Left lobe of liver (tissue), 2 donors: ENCODE data around the gene TFB2M. TPM values are rescaled to one million over a fixed set of nuclear protein-coding genes. Genes with fewer than 3 reads are reported as not detected.

Source experiments
- ATAC-seq: fragments of 200-7000 bp; cut with Tn5 transposase; one replicate; pipeline ENCODE4 v1.9.1; 2020; ENCODE audit warnings: mild to moderate bottlenecking, moderate library complexity
- DNase-seq: peaks from one replicate; pipeline ENCODE4 v3.0.0-alpha.2; 2020; ENCODE audit warnings: low spot score
- total RNA-seq: library from RNA; stranded (reverse); gene quantifications from one replicate; pipeline ENCODE4 v1.2.1, GENCODE V29; 2021
- donor health status: DM: no; HTN: no; CAD: no; lungs with moderate emphysema.
- donor health status: DM: no; HTN: yes; CAD: no.

TFB2M gene
- total RNA-seq, 1 donor from 2014 or later, result 14.1 TPM

DNA sequence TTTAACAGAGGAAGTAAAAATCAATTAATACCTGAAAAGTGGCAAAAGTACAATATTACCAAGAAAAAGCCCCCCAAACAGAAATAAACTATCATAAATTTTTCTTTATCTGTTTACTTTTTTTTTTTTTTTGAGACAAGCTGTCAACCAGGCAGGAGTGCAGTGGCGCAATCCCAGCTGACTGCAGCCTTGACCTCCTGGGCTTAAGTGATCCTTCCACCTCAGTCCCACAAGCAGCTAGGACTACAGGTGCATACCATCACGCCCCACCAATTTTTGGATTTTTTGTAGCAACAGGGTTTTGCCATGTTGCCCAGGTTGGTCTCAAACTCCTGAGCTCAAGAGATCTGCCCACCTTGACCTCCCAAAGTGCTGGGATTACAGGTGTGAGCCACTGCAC, 8.0 kb downstream of the TFB2M start:
- DNase-seq, result peak; percentile 70

DNA sequence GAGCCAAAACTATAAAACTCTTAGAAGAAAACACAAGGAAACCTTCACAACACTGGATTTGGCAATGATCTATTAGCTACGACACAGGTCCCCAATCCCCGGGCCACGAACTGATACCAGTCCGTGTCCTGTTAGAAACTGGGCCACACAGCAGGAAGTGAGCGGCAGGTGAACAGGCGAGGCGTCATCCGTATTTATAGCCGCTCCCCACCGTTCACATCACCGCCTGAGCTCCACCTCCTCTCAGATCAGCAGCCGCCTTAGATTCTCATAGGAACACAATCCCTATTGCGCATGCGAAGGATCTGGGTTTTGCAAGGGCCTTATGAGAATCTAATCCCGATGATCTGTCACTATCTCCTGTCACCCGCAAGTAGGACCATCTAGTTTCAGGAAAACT, 11.9 kb downstream of the TFB2M start:
- no peak for DNase-seq
- no peak for ATAC-seq

More for the DNA sequence above, 8.0 kb downstream of the TFB2M start:
- peak; percentile 76 for ATAC-seq

- DNase-seq, result no peak
- ATAC-seq, result peak; percentile 63
Measured at GRCh38 chr1:246552110-246552509, 14.0 kb downstream of the TFB2M start.

DNA sequence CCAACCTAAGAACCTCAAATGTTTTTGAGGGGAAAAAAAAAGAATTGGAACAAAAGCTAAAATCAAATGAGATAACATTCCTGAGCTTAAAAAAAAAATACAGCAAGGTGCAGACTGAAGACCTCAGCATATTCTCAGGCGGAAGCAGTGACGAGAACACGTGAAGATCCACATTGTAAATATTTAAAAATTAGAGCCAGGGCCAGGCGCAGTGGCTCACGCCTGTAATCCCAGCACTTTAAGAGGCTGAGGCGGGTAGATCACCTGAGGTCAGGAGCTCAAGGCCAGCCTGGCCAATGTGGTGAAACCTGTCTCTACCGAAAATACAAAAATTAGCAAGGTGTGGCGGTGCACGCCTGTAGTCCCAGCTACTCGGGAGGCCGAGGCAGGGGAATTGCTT, 15.7 kb downstream of the TFB2M start:
- peak; percentile 66 for ATAC-seq
- DNase-seq, result no peak

DNA sequence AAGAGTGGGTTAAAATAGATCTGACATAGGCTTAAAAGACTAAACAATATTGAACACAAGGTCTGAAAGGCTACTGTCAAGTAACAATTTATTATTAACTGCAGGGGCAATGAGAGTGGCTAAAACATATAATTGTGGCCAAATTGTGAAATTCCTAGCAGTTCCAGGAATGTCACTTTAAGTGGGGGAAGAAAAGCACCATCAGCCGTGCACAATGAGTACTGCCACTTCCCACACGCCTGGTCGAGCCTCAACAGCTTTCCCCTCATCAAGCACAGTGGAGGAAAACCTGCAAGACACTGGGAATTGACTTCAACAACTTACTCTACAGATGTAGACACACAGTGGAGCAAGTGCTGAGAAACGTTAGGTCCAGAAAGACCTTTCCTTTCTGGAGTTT, 16.4 kb downstream of the TFB2M start:
- DNase-seq (no peak), ATAC-seq (peak; percentile 68)

DNA sequence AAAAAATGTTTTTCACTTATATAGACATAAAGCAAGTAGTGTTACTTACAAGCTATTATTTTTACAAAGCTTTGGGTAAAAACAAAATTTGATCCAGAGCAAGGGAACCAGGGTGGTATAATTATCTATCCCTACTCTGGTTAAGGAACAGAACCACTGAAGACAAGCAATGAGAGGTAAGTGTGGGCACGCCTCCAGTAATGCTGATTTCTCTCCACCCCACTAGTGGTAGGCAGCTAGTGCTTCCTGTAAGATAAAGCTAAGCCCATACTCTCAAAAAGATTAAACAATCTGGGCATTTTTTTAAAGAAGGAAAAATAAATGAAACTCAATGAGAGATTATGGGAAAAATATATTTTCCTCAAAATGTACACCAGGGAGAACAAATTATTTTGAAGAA, 22.1 kb downstream of the TFB2M start:
- ATAC-seq (no peak), DNase-seq (no peak)

DNA sequence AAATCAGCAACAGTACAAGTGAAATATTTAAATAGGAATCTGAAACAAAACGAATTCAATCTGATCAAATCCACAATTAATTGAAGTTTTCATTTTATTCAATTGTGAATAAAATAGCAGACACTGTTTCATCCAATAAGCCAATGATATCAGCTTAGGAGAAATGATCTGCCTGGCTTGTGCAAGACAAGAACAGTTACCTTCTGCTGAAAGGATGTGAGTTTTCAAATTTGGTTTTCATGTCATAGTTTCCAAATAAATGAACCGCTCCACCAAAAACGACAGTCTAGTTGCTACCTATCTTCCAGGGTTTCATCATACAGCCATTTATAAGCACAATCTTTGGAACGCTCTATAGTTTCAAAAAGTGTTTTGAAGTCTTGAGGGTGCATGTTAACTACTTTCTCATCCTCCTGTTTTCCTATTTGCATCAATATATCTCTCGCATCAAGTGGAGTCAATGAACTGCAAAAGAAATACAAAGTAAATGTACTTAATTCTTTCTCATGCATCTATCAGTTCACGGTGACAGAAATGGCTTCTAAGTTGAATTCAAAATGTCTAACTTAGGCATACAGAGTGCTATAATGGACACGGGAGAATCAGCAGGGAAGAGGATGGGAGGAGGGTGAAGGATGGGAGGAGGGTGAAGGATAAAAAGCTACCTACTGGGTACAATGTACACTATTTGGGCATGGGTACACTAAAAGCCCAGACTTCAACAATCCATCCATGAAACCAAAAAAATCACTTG, 25.1 kb downstream of the TFB2M start:
- DNase-seq, result no peak
- ATAC-seq, result no peak

GRCh38 chr1:246537887-246538286, 28.2 kb downstream of the TFB2M start:
- no peak for ATAC-seq
- DNase-seq, result no peak

- no peak for ATAC-seq
- no peak for DNase-seq
Measured at GRCh38 chr1:246537441-246537840, 28.6 kb downstream of the TFB2M start.

- DNase-seq, result no peak
- no peak for ATAC-seq
Measured at GRCh38 chr1:246534114-246534513, 31.9 kb downstream of the TFB2M start.

DNA sequence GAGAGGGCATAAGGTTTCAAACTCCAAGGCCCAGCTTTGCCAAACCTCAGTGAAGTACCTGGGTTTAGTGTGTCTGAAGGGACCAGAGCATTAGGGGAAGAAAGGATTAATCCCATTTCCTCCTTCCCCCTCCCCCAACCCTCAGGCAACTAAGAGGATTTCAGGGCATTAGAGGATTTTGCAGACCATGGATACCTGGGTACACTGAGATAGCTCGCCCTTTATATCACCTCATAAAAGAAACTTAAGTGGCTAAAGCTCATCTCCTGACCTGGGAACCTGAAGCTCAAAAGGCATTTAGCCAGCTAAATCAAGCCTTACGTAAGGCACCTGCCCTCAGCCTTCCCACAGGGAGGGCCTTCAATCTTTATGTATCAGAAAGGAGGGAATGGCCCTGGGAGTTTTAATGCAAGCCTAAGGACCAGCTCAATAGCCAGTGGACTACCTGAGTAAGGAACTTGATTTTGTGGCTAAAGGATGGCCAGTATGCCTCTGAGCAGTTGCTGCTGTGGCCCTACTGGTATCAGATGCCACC, 32.6 kb downstream of the TFB2M start:
- no peak for ATAC-seq
- DNase-seq, result no peak

- no peak for ATAC-seq
Measured at GRCh38 chr1:246532519-246532918, 33.5 kb downstream of the TFB2M start.

DNA sequence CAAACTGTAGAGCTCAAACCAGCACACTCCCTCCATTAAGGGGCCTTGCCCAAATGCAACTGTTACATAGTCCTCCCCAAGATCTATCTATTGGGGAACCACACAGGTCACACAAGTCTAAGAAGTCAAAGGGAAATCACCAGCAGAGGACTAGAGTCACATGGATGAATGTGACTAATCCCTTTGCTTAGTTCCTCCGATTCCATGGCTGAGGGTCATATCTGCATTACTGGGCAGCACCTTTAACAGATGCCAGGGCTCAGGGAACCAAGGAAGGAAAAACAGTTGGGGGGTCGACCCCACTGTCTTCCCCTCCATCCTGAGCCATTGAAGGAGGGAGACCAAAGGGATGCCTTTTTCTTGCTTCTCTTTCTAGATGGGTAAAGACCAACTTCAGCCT, 35.6 kb downstream of the TFB2M start:
- DNase-seq (no peak), ATAC-seq (no peak)

More at GRCh38 chr1:246532519-246532918, 33.5 kb downstream of the TFB2M start:
- DNase-seq, result no peak

- ATAC-seq (no peak), DNase-seq (no peak)
Measured at GRCh38 chr1:246528933-246529731, 36.9 kb downstream of the TFB2M start.

DNA sequence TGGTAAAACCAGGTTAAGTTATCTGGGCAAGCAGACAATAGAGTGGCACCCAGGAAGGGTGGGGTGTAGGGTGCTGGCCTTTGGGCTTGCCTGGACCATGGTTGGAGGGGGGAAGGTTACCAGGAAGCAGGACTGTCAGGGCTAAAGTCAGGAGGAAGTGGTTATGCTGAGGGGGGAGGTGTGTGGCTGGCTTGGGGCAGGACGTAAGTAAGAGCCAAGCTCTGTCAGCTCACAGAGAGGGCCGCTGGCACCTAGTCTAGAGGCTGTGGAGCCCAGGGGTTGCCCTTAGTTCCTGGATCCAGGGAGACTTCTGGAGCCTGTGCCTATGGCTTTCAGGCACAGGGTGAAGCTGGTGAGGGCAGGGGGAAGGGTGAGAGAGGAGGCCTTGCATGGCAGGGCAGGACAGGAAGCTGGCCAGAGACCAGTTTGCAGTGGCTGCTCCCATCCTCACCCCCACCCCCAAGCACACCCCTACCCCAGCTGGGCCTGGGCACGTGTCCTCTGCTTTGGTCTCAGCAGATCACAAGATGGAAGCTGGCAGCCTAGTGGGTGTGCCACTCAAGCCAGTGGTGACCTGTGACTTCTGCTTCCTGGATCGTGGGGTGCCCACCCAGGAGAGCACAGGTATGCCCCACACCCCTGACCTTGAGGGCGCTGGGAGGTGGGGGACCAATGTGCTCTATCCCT, 38.5 kb downstream of the TFB2M start:
- ATAC-seq (peak; percentile 26), DNase-seq (no peak)

GRCh38 chr1:246526915-246527314, 39.1 kb downstream of the TFB2M start:
- DNase-seq (no peak), ATAC-seq (no peak)

- DNase-seq, result no peak
Measured at GRCh38 chr1:246526380-246526779, 39.7 kb downstream of the TFB2M start.

GRCh38 chr1:246519514-246519913, 46.5 kb downstream of the TFB2M start:
- ATAC-seq (no peak), DNase-seq (no peak)

More at GRCh38 chr1:246526380-246526779, 39.7 kb downstream of the TFB2M start:
- ATAC-seq, result no peak

GRCh38 chr1:246518456-246519205, 47.4 kb downstream of the TFB2M start:
- ATAC-seq (no peak), DNase-seq (no peak)

DNA sequence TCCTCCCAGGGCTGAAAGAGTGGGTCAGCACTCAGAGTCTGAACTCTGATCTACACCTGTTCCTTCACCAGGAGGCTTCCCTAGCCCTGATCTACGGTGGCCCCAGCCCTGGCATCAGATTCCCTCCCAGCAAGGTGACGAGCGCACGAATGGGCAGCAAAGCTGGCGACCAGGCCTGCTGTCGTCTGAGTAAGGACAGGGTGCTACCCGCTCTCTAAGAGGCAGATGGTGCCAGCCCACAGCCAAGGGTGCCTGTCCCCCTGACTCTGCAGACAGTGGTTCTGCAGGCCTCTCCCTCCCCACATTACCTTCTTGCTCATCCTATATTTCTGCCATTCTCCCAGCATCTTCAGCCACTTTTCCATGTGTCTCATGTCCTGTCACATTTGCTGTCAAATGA, 48.7 kb downstream of the TFB2M start:
- ATAC-seq (no peak), DNase-seq (no peak)

DNA sequence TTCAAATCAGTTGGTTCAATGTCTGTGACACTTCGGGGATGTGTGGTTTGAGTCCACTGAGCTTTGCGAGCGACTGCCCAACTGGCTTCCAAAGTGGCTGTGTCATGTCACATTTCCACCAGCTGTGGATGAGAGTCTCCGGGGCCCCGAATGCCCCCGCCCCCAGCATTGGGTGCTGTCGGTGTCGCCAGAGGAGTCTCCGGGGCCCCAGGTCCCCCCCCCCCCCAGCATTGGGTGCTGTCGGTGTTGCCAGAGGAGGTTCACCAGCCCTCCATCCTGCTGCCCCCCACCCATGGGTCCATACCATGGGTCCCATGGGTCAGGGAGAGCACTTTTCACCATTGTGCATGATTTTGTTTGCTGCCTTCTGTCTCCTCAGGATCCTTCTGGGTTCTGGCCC, 49.9 kb downstream of the TFB2M start:
- ATAC-seq (no peak), DNase-seq (no peak)
